Measurements from ENCODE around the gene ZSCAN1. TPM values are rescaled to one million over a fixed set of nuclear protein-coding genes. Genes with fewer than 3 reads are reported as not detected.

The ZSCAN1 gene
- total and polyA plus RNA-seq, 2 of the 4 experiments (the other 2 are of a cell fraction), result not detected

DNA sequence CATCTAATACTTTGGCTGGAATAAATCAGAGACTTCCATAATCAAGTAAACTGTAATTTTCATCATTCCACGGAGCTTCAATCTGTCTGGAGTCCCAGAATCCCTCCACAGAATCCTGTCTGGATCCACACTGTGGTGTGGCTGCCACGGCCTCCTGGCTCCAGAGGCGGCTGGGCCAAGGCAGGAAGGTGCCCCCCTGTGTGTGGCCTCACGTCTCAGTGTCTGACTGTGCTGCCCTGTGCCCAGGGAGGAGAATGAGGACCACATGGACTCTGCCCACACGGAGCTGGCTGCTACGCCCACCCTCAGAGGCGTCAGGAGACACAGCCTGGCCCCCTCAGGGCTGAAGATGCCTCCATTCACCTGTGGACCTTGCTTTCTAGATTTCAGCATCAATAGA lies 13.0 kb downstream of the ZSCAN1 start:
- Histone ChIP-seq H3K27ac (ENCODE audit: insufficient read depth, low read length) (no peak overlapping the region), H3K36me3 (ENCODE audit: control insufficient read depth, insufficient read depth, low read length) (no peaks in the 10 kb centered on the region), H3K9me3 (ENCODE audit: control insufficient read depth, insufficient read depth, low read length) (peaks cover 73% of the 10 kb centered on the region), H3K9ac (ENCODE audit: low read depth, low read length) (no peak overlapping the region), H2AK9ac (replicated peaks; ENCODE audit: low read depth, low read length, poor library complexity) (no peak overlapping the region), H4K20me1 (ENCODE audit: insufficient read depth, low read length) (no peaks in the 10 kb centered on the region), H3K4me1 (ENCODE audit: control insufficient read depth, insufficient read depth, low read length) (no peaks in the 10 kb centered on the region), H3K79me1 (ENCODE audit: low read depth in 1 of 2, low read length in 2 of 2) (no peaks in the 10 kb centered on the region), H3K4ac (ENCODE audit: low read depth, low read length) (no peak overlapping the region), H2BK15ac (ENCODE audit: low read depth, low read length) (no peak overlapping the region), H3K23ac (ENCODE audit: low read depth, low read length) (no peak overlapping the region), H4K5ac (ENCODE audit: low read depth, low read length) (no peak overlapping the region), H3K14ac (replicated peaks; ENCODE audit: low read depth, low read length) (no peak overlapping the region), H4K91ac (ENCODE audit: insufficient read depth, low read depth, low read length) (no peak overlapping the region), H3K18ac (ENCODE audit: low read depth, low read length) (no peak overlapping the region), H3K27me3 (ENCODE audit: control insufficient read depth, insufficient read depth, low read length) (no peaks in the 10 kb centered on the region), H3K56ac (ENCODE audit: extremely low read depth, insufficient read depth, low read length) (no peak overlapping the region), H2BK120ac (ENCODE audit: low read depth, low read length) (no peak overlapping the region), H3K4me3 (ENCODE audit: insufficient read depth, low read depth, low read length) (no peak overlapping the region), H2AK5ac (ENCODE audit: low read depth, low read length) (no peak overlapping the region), H2BK5ac (ENCODE audit: low read depth, low read length, poor library complexity, severe bottlenecking) (no peak overlapping the region), H2AFZ (replicated peaks; ENCODE audit: low read length, poor library complexity) (no peak overlapping the region), H3K4me2 (ENCODE audit: low read depth, low read length) (no peak overlapping the region), H3K9me1 (ENCODE audit: insufficient read depth, low read length) (no peaks in the 10 kb centered on the region), H4K8ac (ENCODE audit: low read depth in 2 of 2, low read length in 2 of 2) (no peak overlapping the region), H2BK20ac (ENCODE audit: low read depth, low read length) (no peak overlapping the region)
- no peak for ATAC-seq (ENCODE audit: low read depth)
- ChIA-PET CTCF (no interaction called here), POLR2A (ENCODE audit: unreplicated experiment) (no interaction called here)
- intact Hi-C loops (cut with micrococcal nuclease), result no loop called here
- WGBS, 2 experiments (ENCODE audit: extremely low coverage in 2 of 2, insufficient read length in 1 of 2), result no CpG with 5 or more reads among the region's 7 CpGs
- no peak for TF ChIP-seq RCOR1 (IDR thresholded peaks at IDR 0.05; ENCODE audit: insufficient replicate concordance, low read length)
- no peak for TF ChIP-seq CHD1 (IDR thresholded peaks at IDR 0.05; ENCODE audit: low read depth, low read length)
- TF ChIP-seq SMC3 (IDR thresholded peaks at IDR 0.05; ENCODE audit: low read depth, low read length), result no peak
- TF ChIP-seq MAFK (IDR thresholded peaks at IDR 0.05; ENCODE audit: low read depth, low read length), result no peak
- TF ChIP-seq, protein P1, sequence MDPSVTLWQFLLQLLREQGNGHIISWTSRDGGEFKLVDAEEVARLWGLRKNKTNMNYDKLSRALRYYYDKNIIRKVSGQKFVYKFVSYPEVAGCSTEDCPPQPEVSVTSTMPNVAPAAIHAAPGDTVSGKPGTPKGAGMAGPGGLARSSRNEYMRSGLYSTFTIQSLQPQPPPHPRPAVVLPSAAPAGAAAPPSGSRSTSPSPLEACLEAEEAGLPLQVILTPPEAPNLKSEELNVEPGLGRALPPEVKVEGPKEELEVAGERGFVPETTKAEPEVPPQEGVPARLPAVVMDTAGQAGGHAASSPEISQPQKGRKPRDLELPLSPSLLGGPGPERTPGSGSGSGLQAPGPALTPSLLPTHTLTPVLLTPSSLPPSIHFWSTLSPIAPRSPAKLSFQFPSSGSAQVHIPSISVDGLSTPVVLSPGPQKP (IDR thresholded peaks at IDR 0.05; ENCODE audit: borderline replicate concordance, low read depth, low read length), result no peak
- TF ChIP-seq CEBPB (IDR thresholded peaks at IDR 0.05; ENCODE audit: low read depth, low read length), result no peak
- TF ChIP-seq MXI1 (IDR thresholded peaks at IDR 0.05; ENCODE audit: borderline replicate concordance, low read depth, low read length), result no peak
- TF ChIP-seq BHLHE40 (IDR thresholded peaks at IDR 0.05; ENCODE audit: low read depth, low read length), result no peak
- no peak for TF ChIP-seq NFE2L2 (IDR thresholded peaks at IDR 0.05; ENCODE audit: low read depth, low read length)
- TF ChIP-seq, protein P2, sequence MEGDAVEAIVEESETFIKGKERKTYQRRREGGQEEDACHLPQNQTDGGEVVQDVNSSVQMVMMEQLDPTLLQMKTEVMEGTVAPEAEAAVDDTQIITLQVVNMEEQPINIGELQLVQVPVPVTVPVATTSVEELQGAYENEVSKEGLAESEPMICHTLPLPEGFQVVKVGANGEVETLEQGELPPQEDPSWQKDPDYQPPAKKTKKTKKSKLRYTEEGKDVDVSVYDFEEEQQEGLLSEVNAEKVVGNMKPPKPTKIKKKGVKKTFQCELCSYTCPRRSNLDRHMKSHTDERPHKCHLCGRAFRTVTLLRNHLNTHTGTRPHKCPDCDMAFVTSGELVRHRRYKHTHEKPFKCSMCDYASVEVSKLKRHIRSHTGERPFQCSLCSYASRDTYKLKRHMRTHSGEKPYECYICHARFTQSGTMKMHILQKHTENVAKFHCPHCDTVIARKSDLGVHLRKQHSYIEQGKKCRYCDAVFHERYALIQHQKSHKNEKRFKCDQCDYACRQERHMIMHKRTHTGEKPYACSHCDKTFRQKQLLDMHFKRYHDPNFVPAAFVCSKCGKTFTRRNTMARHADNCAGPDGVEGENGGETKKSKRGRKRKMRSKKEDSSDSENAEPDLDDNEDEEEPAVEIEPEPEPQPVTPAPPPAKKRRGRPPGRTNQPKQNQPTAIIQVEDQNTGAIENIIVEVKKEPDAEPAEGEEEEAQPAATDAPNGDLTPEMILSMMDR (conservative IDR thresholded peaks at IDR 0.05; ENCODE audit: low read depth, low read length), result no peak
- TF ChIP-seq FOS (IDR thresholded peaks at IDR 0.05; ENCODE audit: low read depth, low read length), result no peak
- no peak for TF ChIP-seq RAD21 (IDR thresholded peaks at IDR 0.05; ENCODE audit: low read length)
- TF ChIP-seq POLR2A (IDR thresholded peaks at IDR 0.05; ENCODE audit: low read depth, low read length), result no peak
- TF ChIP-seq, protein P3, sequence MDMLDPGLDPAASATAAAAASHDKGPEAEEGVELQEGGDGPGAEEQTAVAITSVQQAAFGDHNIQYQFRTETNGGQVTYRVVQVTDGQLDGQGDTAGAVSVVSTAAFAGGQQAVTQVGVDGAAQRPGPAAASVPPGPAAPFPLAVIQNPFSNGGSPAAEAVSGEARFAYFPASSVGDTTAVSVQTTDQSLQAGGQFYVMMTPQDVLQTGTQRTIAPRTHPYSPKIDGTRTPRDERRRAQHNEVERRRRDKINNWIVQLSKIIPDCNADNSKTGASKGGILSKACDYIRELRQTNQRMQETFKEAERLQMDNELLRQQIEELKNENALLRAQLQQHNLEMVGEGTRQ (IDR thresholded peaks at IDR 0.05; ENCODE audit: low read depth, low read length), result no peak
- TF ChIP-seq RFX5 (IDR thresholded peaks at IDR 0.05; ENCODE audit: low read depth, low read length), result no peak
- TF ChIP-seq MAZ (IDR thresholded peaks at IDR 0.05; ENCODE audit: borderline replicate concordance, low read depth, low read length), result no peak
- DNase-seq, result no peak
- BruUV-seq (replicated peaks), result no TSS peak
- dilution Hi-C loops (cut with HindIII; ENCODE audit: low sequenced_read_pairs, unreplicated experiment), result no loop called here
- in situ Hi-C loops (cut with MboI; ENCODE audit: low sequenced_read_pairs), result no loop called here
